ENCODE data around the gene SYTL3.
"Not testable (repeated sequence)": the region's sequence is repeated elsewhere in the genome, so short reads cannot be mapped to it uniquely, and the experiment has no call there.

Gene SYTL3, protein sequence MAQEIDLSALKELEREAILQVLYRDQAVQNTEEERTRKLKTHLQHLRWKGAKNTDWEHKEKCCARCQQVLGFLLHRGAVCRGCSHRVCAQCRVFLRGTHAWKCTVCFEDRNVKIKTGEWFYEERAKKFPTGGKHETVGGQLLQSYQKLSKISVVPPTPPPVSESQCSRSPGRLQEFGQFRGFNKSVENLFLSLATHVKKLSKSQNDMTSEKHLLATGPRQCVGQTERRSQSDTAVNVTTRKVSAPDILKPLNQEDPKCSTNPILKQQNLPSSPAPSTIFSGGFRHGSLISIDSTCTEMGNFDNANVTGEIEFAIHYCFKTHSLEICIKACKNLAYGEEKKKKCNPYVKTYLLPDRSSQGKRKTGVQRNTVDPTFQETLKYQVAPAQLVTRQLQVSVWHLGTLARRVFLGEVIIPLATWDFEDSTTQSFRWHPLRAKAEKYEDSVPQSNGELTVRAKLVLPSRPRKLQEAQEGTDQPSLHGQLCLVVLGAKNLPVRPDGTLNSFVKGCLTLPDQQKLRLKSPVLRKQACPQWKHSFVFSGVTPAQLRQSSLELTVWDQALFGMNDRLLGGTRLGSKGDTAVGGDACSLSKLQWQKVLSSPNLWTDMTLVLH

DNA sequence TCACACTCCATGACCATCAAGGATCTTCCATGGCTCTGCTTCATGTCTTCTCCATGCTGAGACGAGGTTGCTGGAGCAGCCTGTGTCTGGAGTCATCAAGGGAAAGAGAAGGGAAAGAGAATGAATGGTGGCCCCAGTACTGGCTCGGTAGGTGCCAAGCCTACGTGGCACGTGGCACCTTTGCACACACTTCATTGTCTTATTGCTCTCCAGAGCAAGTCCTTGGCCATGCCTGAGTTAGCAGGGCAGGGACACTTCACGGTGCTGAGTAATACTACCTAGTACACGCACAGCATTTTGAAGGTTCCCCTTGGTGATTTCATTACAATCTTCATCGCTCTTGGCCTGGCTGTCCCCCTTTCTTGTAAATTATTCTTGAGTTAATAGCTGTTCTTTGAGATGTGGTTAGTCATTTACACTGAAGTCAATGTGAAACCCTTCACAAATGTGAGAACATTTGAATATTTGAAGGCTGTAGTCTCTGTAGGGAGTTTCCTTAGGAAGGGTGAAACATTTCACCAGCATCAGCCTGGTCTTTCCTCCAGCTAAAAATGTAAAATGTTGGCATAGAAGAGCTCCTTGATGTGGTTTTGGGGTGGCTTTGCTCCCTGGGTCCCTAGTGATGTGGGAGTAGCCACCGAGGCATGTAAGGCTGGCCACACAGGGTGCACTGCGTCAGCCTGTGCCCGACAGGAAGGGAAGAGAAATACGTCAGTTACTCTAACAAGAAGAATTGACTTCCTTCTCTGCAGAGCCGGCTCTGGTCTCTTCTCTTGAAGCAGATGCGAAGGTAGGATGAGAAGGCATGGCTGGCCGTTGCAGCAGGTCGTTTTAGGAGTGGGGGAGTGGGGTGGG lies at the start of gene SYTL3:
SYTL3 (plus strand) TSS at position 766 of the 855 bp plus-strand sequence. CDS start 13,215 bp downstream, outside the sequence.
- Histone ChIP-seq H3K9me3 (ENCODE audit: control insufficient read depth in 5 of 5, low read length in 5 of 5) (no peaks in the 10 kb centered on the region), H3K4me3 (ENCODE audit: low read depth in 1 of 5, low read length in 5 of 5) (no peak within 1 kb of the TSS), H3K27ac (ENCODE audit: low read depth, low read length) (no peak within 1 kb of the TSS), H3K36me3 (ENCODE audit: control insufficient read depth in 5 of 5, insufficient read depth in 5 of 5, low read length in 5 of 5) (no peaks in the 10 kb centered on the region), H3K9ac (ENCODE audit: low read length in 5 of 5) (no peak within 1 kb of the TSS), H3K27me3 (ENCODE audit: control insufficient read depth in 5 of 5, insufficient read depth in 4 of 5, low read length in 5 of 5) (no peaks in the 10 kb centered on the region), H3K4me1 (ENCODE audit: control insufficient read depth in 5 of 5, insufficient read depth in 5 of 5, low read length in 5 of 5) (peaks cover 0 to 22% (median 12%) of the 10 kb centered on the region in 5 donors)

DNA sequence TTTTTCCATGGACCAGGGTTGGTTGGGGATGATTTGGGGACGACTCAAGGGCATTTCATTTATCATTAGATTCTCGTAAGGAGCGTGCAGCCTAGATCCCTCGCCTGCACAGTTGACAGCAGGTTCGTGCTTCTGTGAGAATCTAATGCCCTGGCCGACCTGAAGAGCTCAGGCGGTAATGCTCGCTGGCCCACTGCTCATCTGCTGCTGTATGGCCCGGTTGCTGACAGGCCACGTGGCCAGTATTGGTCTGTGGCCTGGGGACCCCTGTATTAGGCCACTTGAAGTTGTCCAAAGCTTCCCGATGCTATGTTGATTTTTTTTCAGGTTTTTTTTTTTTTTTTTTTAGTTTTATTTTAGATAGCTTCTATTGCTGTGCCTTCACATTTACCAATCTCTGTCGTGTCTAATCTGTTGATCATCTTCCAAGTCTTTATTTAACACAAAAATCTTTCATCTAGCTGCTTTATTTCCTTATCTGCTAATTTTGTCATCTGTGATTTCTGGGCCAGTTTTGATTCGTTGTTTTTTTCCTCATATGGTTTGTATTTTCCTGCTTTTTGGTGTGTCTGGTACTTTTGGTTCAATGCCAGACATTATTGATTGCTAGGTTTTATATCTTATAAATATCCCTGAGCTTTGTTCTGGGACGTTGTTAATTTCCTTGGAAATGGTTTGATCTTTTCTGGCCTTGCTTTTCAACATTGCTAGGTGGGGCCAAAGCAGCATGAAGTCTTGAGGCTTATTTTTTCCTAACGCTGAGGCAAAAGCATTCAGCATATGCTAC lies 46.4 kb upstream of the SYTL3 start:
- Histone ChIP-seq H3K9ac (ENCODE audit: low read length in 5 of 5) (no peak overlapping the region), H3K4me1 (ENCODE audit: control insufficient read depth in 5 of 5, insufficient read depth in 5 of 5, low read length in 5 of 5) (peaks cover 0 to 2% (median 0%) of the 10 kb centered on the region in 5 donors), H3K36me3 (ENCODE audit: control insufficient read depth in 5 of 5, insufficient read depth in 5 of 5, low read length in 5 of 5) (peaks cover 0 to 48% (median 30%) of the 10 kb centered on the region in 5 donors), H3K4me3 (ENCODE audit: low read depth in 1 of 5, low read length in 5 of 5) (no peak overlapping the region), H3K9me3 (ENCODE audit: control insufficient read depth in 5 of 5, low read length in 5 of 5) (no peaks in the 10 kb centered on the region), H3K27ac (ENCODE audit: low read depth, low read length) (no peak overlapping the region), H3K27me3 (ENCODE audit: control insufficient read depth in 5 of 5, insufficient read depth in 4 of 5, low read length in 5 of 5) (no peaks in the 10 kb centered on the region)

DNA sequence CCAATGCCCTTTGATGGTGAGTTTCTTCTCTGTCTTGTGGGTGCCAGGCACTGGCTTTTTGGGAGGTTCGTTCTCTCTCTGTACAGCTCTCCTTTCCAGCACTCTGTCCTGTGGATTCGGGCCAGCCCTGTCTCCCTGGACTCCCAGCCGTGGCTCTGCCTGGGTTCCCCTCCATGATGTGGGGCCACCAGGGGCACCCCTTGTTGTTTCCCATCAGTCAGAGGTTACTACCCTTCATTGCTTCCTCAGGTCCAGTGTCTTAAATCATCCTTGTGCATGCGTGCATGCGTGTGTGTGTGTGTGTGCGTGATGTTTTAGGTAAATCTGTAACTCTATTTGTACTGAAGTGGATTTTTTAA lies 45.8 kb upstream of the SYTL3 start:
- H3K4me1 ChIP-seq (ENCODE audit: control insufficient read depth in 5 of 5, insufficient read depth in 5 of 5, low read length in 5 of 5) = peaks cover 0 to 2% (median under 1%) of the 10 kb centered on the region in 5 donors
- H3K27ac ChIP-seq (ENCODE audit: low read depth, low read length) = no peak overlapping the region
- no peaks in the 10 kb centered on the region for H3K9me3 ChIP-seq (ENCODE audit: control insufficient read depth in 5 of 5, low read length in 5 of 5)
- peaks cover 0 to 51% (median 34%) of the 10 kb centered on the region in 5 donors for H3K36me3 ChIP-seq (ENCODE audit: control insufficient read depth in 5 of 5, insufficient read depth in 5 of 5, low read length in 5 of 5)
- no peak overlapping the region for H3K9ac ChIP-seq (ENCODE audit: low read length in 5 of 5)
- H3K4me3 ChIP-seq (ENCODE audit: low read depth in 1 of 5, low read length in 5 of 5) = no peak overlapping the region
- H3K27me3 ChIP-seq (ENCODE audit: control insufficient read depth in 5 of 5, insufficient read depth in 4 of 5, low read length in 5 of 5) = no peaks in the 10 kb centered on the region

DNA sequence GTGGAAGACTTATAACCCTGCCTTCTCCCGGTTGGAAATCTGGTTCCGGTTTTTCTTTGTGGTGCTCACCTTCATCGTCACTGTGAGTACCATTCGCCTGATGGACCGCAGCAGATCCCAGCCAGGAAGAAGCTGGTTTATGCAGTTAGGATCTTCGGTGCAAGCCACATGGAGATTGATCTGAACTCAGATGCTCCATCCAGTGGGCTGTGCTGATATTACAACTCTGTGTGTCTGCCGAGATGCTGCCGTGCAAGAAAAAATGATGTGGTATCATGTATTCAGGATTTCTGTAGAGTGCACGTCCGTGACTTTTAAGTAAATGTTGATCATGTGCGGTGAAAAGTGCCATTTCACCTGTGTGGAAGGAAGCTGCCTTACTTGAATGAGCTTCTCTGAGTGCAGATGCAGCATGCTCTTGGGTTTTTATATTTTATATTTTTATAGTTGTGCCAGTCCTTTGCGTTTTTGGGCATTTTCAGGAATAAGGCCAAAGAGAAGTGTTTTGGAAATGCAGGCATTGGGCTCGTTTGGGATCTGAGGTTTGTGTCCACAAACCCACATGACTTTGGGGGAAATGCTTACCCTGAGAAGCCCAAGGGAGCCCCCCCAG lies 44.5 kb upstream of the SYTL3 start:
- no peaks in the 10 kb centered on the region for H3K9me3 ChIP-seq (ENCODE audit: control insufficient read depth in 5 of 5, low read length in 5 of 5)
- H3K4me3 ChIP-seq (ENCODE audit: low read depth in 1 of 5, low read length in 5 of 5) = no peak overlapping the region
- H3K4me1 ChIP-seq (ENCODE audit: control insufficient read depth in 5 of 5, insufficient read depth in 5 of 5, low read length in 5 of 5) = peaks cover 7 to 14% (median 13%) of the 10 kb centered on the region in 5 donors
- H3K36me3 ChIP-seq (ENCODE audit: control insufficient read depth in 5 of 5, insufficient read depth in 5 of 5, low read length in 5 of 5) = peaks cover 0 to 54% (median 39%) of the 10 kb centered on the region in 5 donors
- H3K27ac ChIP-seq (ENCODE audit: low read depth, low read length) = no peak overlapping the region
- H3K27me3 ChIP-seq (ENCODE audit: control insufficient read depth in 5 of 5, insufficient read depth in 4 of 5, low read length in 5 of 5) = no peaks in the 10 kb centered on the region
- H3K9ac ChIP-seq (ENCODE audit: low read length in 5 of 5) = no peak overlapping the region

DNA sequence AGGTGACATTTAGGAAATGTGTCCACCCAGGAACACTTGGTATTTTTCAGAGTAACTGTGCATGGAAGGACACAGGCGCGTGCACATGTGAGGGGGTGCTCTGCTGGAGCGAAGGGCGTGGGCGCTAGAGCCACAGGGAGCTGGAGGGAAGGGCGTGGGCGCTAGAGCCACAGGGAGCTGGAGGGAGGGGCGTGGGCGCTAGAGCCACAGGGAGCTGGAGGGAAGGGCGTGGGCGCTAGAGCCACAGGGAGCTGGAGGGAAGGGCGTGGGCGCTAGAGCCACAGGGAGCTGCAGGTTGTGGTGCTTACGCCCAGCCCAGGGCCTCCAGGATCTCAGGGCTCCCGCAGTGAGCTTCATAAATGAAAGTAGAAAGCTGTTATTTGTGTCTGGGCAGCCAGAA lies 43.8 kb upstream of the SYTL3 start:
- not testable (repeated sequence) for H3K27ac ChIP-seq (ENCODE audit: low read depth, low read length); H3K27me3 ChIP-seq (ENCODE audit: control insufficient read depth in 5 of 5, insufficient read depth in 4 of 5, low read length in 5 of 5); H3K4me3 ChIP-seq (ENCODE audit: low read depth in 1 of 5, low read length in 5 of 5); H3K9me3 ChIP-seq (ENCODE audit: control insufficient read depth in 5 of 5, low read length in 5 of 5); H3K9ac ChIP-seq (ENCODE audit: low read length in 5 of 5)
- Histone ChIP-seq H3K4me1 (ENCODE audit: control insufficient read depth in 5 of 5, insufficient read depth in 5 of 5, low read length in 5 of 5) (peaks cover 7 to 15% (median 13%) of the 10 kb centered on the region in 5 donors), H3K36me3 (ENCODE audit: control insufficient read depth in 5 of 5, insufficient read depth in 5 of 5, low read length in 5 of 5) (peaks cover 0 to 60% (median 45%) of the 10 kb centered on the region in 5 donors)

DNA sequence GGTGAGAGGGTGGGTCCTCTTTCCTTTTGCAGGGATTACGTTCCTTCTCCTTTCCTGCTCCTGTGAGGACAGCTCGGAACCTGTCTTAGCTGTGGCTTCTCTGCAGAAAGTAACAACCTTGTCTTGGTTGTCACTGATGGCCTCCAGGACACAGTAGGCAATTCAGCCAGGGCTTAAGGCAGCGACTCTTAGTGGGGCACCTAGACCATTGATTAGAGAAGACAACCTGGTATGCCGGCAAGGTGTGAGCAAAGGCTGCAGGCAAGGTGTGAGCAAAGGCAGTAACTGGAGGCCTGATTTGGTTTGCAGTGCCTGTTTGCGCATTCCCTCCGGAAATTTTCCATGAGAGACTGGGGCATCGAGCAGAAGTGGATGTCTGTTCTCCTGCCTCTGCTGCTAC lies 42.9 kb upstream of the SYTL3 start:
- Histone ChIP-seq H3K36me3 (ENCODE audit: control insufficient read depth in 5 of 5, insufficient read depth in 5 of 5, low read length in 5 of 5) (peaks cover 0 to 67% (median 50%) of the 10 kb centered on the region in 5 donors), H3K9me3 (ENCODE audit: control insufficient read depth in 5 of 5, low read length in 5 of 5) (no peaks in the 10 kb centered on the region), H3K27ac (ENCODE audit: low read depth, low read length) (no peak overlapping the region), H3K9ac (ENCODE audit: low read length in 5 of 5) (no peak overlapping the region), H3K4me1 (ENCODE audit: control insufficient read depth in 5 of 5, insufficient read depth in 5 of 5, low read length in 5 of 5) (peaks cover 7 to 15% (median 13%) of the 10 kb centered on the region in 5 donors), H3K27me3 (ENCODE audit: control insufficient read depth in 5 of 5, insufficient read depth in 4 of 5, low read length in 5 of 5) (no peaks in the 10 kb centered on the region), H3K4me3 (ENCODE audit: low read depth in 1 of 5, low read length in 5 of 5) (no peak overlapping the region)

DNA sequence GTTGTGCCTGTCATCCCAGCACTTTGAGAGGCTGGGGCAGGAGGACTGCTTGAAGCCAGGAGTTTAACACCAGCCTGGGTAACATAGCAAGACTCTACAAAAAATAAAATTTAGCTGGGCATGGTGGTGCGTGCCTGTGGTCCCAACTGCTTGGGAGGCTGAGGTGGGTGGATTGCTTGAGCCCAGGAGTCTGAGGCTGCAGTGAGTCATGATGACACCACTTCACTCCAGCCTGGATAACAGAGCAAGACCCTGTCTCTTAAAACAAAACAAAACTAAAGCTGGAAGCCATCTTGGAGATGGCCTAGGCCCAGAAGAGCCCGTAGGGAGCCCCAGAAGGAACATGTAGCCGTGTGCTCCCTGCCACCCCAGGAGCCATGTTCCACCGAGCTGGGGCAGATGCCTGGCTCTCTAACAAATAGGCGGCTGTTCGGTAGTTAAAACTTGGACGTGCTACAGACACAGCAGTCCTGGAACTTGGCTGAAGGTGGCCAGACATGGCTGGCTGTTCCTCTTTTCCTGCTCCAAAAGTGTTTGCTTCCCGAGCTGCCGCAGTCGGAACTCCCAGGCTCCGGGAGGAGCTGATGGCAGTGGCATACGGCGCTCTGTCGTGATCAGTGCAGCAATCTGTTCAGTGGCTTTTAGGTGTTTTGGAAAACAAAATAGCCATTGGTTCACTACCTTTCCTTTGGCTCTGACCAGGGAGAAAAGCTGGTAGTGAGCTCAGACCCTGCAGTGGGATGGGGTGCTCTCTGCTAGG lies 42.3 kb upstream of the SYTL3 start:
- no peak overlapping the region for H3K27ac ChIP-seq (ENCODE audit: low read depth, low read length)
- peaks cover 0 to 66% (median 54%) of the 10 kb centered on the region in 5 donors for H3K36me3 ChIP-seq (ENCODE audit: control insufficient read depth in 5 of 5, insufficient read depth in 5 of 5, low read length in 5 of 5)
- peaks cover 7 to 15% (median 13%) of the 10 kb centered on the region in 5 donors for H3K4me1 ChIP-seq (ENCODE audit: control insufficient read depth in 5 of 5, insufficient read depth in 5 of 5, low read length in 5 of 5)
- no peak overlapping the region for H3K4me3 ChIP-seq (ENCODE audit: low read depth in 1 of 5, low read length in 5 of 5)
- H3K9me3 ChIP-seq (ENCODE audit: control insufficient read depth in 5 of 5, low read length in 5 of 5) = no peaks in the 10 kb centered on the region
- no peaks in the 10 kb centered on the region for H3K27me3 ChIP-seq (ENCODE audit: control insufficient read depth in 5 of 5, insufficient read depth in 4 of 5, low read length in 5 of 5)
- no peak overlapping the region for H3K9ac ChIP-seq (ENCODE audit: low read length in 5 of 5)

DNA sequence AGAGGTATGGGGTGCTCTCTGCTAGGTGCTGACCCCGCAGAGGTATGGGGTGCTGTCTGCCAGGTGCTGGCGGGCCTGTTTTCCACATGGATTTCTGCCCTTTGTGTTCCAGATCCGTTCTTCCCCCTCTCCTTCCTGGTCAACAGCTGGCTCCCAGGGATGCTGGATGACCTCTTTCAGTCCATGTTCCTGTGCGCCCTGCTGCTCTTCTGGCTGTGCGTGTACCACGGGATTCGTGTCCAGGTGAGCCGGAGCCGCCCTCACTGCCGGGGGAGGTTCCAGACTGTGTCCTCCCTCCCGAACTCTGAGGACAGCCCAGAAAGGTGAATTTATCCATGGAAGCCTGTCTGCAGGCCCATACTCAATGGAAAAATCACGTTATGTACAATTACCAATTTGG lies 41.6 kb upstream of the SYTL3 start:
- no peak overlapping the region for H3K4me3 ChIP-seq (ENCODE audit: low read depth in 1 of 5, low read length in 5 of 5)
- no peaks in the 10 kb centered on the region for H3K9me3 ChIP-seq (ENCODE audit: control insufficient read depth in 5 of 5, low read length in 5 of 5)
- H3K27me3 ChIP-seq (ENCODE audit: control insufficient read depth in 5 of 5, insufficient read depth in 4 of 5, low read length in 5 of 5) = no peaks in the 10 kb centered on the region
- no peak overlapping the region for H3K9ac ChIP-seq (ENCODE audit: low read length in 5 of 5)
- H3K27ac ChIP-seq (ENCODE audit: low read depth, low read length) = no peak overlapping the region
- H3K4me1 ChIP-seq (ENCODE audit: control insufficient read depth in 5 of 5, insufficient read depth in 5 of 5, low read length in 5 of 5) = peaks cover 7 to 15% (median 13%) of the 10 kb centered on the region in 5 donors
- peaks cover 0 to 66% (median 55%) of the 10 kb centered on the region in 5 donors for H3K36me3 ChIP-seq (ENCODE audit: control insufficient read depth in 5 of 5, insufficient read depth in 5 of 5, low read length in 5 of 5)

Measured in subcutaneous abdominal adipose tissue (tissue), 5 donors.